Measurements from ENCODE around the gene GTF2H4.
"Not testable (repeated sequence)": the region's sequence is repeated elsewhere in the genome, so short reads cannot be mapped to it uniquely, and the experiment has no call there.

The GTF2H4 gene

GRCh38 chr6:30907758-30908591 lies at the start of gene GTF2H4:
TSS of gene GTF2H4 (plus strand) at chr6:30908207.
- DNase-seq (ENCODE audit: low read depth) = peak; percentile 89

DNA sequence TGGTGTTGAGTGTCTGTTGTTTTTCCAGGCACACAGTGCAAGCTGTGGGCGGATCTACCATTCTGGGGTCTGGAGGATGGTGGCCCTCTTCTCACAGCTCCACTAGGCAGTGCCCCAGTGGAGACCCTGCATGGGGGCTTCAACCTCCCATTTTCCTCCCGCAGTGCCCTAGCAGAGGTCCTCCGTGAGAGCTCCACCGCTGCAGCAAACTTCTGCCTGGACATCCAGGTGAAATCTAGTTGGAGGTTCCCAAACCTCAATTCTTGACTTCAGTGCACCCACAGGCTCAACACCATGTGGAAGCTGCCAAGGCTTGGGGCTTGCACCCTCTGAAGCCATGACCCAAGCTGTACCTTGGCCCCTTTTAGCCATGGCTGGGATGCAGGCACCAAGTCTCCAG lies 48.3 kb upstream of the GTF2H4 start:
- not testable (repeated sequence) for DNase-seq (ENCODE audit: low read depth)

DNA sequence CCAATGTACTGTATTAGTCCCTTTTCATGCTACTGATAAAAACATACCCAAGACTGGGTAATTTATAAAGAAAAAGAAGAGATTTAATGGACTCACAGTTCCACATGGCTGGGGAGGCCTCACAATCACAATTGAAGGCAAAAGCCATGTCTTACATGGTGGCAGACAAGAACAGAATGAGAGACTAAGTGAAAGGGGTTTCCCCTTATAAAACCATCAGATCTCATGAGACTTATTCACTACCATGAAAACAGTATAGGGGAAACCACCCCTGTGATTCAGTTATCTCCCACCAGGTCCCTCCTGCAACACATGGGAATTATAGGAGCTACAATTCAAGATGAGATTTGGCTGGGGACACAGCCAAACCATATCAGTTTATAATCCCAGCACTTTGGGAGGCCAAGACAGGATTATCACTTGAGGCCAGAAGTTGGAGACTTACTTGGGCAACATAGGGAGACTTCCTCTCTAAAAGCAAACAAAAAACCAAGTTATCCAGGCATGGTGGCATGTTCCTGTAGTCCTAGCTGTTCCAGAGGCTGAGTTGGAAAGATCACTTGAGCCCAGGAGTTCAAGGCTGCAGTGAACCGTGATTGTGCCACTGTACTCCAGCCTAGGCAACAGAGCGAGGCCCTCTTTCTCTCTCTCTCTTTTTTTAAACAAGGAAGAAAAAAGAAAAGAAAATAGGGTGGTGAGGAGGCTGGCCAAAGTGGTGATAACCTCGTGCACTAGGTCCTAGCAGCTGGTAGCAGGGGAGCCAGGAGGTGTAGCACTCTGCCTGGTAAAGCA lies 46.6 kb upstream of the GTF2H4 start:
- DNase-seq (ENCODE audit: low read depth) = no peak

DNA sequence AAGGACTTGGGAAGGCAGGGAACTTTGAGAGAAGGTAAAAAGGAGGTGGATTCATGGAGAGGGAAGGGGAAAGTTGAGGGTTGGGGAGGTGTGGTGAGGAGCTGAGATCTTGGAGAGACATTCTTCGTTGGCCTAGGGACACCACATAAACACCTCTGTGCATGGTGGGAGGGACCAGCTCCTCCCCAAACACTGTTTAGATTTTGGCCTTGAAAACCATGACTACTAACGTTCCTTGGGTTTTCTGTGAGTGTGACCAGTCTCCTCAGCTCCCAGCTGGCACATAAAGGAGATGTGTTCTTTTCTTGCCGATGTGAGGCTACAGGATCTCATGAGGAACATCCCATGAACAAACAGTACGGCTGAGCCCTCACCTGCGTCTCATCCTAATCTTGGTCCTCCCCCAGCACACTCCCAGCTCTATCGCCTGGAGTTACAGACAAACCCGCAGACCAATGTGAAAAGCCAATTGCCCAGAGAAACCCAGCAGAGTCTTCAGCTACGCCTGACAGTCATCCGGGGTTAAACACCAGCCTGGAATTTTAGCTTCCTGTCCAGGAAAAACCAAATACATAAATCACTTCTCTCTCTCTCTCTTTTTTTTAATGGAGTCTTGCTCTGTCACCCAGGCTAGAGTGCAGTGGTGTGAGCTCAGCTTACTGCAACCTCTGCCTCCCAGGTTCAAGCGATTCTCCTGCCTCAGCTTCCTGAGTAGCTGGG lies 45.7 kb upstream of the GTF2H4 start:
- no peak for DNase-seq (ENCODE audit: low read depth)

DNA sequence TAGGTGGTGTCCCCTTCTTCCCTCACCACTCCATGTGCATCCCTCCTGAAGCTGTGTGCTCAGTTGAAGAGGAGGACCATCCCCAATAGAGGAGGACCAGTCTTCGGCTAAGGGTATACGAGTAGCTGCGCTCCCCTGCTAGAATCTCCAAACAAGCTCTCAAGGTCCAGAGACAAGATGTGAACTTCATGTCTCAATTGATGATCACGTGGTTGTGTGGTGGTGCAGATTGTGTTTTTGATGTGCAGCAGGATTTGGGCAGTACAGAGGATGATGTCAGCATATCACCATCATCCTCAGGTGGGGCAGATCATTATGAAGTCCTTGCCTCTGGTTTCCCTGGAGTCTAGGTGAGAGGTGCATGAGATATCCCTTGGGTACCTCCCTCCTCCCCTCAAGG lies 43.7 kb upstream of the GTF2H4 start:
- no peak for DNase-seq (ENCODE audit: low read depth)

GRCh38 chr6:30869241-30869749 lies 38.7 kb upstream of the GTF2H4 start:
- DNase-seq (ENCODE audit: low read depth) = not testable (repeated sequence)

DNA sequence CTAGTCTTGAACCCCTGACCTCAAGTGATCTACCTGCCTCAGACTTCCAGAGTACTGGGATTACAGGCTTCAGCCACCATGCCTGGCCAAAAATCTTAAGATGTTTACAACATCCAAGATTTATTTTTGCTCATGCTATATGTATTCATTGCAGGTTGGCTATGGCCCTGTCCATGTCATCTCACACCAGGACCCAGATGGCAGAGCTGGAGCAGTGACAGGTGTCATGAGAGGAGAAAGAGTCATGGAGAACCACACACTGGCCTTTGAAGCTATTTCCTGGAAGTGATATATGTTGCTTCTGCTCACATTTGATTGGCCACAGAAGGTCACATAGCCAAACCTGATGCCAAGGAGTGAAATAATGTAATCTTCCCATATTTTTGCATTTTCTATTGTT lies 37.5 kb upstream of the GTF2H4 start:
- DNase-seq (ENCODE audit: low read depth) = no peak

DNA sequence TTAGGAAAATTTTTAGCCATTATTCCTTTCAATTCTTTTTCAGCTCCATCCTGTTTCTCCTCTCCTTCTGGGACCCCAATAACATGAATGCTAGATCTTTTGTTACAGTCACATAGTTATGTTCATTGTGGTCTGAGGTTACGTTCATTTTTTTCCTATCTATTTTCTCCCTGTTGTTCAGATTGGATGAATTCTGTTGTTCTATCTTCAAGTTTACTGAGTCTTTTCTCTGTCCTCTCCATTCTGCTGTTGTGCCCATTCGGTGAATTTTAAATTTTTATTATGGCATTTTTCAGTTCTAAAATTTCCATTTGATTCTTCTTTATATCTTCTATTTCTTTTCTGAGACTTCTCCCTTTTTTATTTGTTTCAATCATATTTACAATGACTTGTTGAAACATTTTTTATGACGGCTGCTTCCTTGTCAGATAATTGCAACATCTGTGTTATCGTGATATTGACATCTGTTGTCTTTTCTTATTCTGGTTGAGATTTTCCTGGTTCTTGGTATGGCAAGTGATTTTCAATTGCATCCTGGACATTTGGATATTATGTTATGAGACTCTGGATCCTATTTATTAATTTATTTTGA lies 36.3 kb upstream of the GTF2H4 start:
- DNase-seq (ENCODE audit: low read depth) = no peak

DNA sequence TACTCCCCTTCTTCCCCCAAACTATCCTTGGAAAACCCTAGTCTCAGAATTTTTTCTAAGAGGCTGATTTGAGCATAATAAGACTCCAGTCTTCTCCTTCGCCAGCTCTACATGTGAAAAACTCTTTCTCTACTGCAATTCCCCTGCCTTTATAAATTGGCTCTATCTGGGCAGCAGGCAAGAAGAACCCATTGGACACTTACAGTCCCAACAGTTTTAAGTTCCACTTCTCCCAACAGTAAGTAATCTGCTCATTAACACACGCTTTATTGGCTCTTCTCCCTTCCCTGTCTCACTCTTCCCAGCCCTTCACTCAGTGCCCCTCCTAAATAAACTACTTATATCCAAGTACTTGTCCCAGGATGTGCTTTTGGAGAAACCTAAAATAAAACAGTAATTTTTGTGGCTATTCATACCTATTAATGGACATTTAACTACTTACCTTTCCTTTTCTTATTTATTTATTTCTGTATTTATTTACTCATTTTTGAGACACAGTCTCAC lies 34.8 kb upstream of the GTF2H4 start:
- no peak for DNase-seq (ENCODE audit: low read depth)

DNA sequence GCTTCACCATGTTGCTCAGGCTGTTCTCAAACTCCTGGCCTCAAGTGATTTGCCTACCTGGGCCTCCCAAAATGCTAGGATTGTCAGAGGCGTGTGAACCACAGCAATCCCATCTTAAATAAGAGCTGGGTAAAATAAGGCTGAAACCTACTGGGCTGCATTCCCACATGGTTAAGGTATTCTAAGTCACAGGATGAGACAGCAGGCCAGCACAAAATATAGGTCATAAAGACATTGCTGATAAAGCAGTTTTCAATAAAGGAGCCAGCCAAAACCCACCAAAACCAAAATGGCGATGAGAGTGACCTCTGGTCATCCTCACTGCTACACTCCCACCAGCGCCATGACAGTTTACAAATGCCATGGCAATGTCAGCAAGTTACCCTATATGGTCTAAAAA lies 34.2 kb upstream of the GTF2H4 start:
- not testable (repeated sequence) for DNase-seq (ENCODE audit: low read depth)

- DNase-seq (ENCODE audit: low read depth) = no peak
Observed at GRCh38 chr6:30875244-30876038, 32.6 kb upstream of the GTF2H4 start.

DNA sequence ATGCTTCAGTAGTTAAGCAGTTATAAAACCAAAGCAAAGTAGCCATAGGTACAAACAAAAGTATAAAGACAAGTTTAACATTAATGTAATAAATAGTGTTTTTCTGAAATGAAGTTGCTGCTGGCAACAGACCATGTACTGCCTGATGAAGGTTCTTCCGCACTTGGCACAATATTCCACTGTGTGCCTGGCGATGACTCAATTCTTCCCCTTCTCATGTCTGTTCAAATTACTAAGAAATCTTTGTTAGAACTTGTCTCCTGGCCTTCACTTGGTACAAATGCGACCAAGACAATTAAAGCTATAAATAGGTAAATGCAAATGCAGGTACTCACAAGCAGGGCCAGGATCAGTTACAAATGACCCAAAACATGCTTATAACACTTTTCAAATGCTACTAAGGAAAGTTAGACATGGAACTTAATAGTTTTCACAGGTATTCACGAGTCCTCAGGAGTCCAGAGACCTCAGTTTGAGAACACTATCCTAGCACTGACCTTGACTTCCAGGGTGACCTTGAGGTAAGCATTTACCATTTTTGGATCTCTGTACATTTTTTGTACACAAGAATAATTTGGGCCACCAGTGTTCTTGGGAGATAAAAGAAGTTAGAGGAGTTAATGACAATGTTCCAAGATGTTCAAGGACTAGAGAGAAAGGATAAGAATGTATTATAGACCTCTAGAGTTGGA lies 31.8 kb upstream of the GTF2H4 start:
- DNase-seq (ENCODE audit: low read depth) = no peak

GRCh38 chr6:30877419-30878262 lies 30.4 kb upstream of the GTF2H4 start:
- peak; percentile 54 for DNase-seq (ENCODE audit: low read depth)

- DNase-seq (ENCODE audit: low read depth) = no peak
Observed at GRCh38 chr6:30879684-30880427, 28.2 kb upstream of the GTF2H4 start.

- no peak for DNase-seq (ENCODE audit: low read depth)
Observed at GRCh38 chr6:30880698-30881252, 27.2 kb upstream of the GTF2H4 start.

GRCh38 chr6:30881392-30882203 lies 26.4 kb upstream of the GTF2H4 start:
- DNase-seq (ENCODE audit: low read depth) = no peak

DNA sequence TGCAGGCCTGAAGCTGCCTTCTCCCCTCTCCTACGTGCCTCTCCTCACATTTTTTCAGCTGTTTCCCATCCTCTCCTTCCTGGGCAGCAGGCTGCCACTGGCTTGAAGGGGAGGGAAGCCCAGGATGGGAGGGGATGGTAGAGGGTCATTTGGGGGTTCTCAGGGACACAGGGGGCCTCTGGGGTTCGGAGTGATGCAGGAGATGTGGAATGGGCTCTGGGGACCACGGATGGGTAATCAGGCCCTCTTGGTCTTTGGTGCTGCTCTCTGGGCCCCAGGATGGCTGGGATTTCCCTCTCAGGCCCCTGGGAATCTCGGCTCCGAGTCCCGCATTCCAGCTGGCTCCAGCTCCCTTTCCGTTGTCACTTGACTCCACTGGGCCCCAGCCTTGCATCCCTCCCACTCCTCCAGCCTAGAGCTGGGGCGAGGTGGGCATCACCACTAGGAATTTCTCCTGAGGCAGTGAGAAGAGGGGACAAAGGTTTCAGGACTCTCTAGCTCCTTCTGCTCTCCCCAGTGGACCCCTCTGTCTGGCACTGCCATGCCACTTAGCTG lies 25.7 kb upstream of the GTF2H4 start:
- DNase-seq (ENCODE audit: low read depth) = no peak
